GM12878 (cell line): ENCODE results near the gene PGAP3. TPM values are rescaled to one million over a fixed set of nuclear protein-coding genes. Genes with fewer than 3 reads are reported as not detected.

Experiments used
- BACH1 ChIP-seq: fragments of 450-650 bp; IDR thresholded peaks from 2 replicates; pipeline ENCODE4 v1.6.1; 2017; ENCODE audit warnings: mild to moderate bottlenecking, borderline replicate concordance
- BCLAF1 ChIP-seq: fragments of 450-650 bp; IDR thresholded peaks from 2 replicates; pipeline ENCODE4 v1.6.1; 2017; ENCODE audit warnings: antibody characterized with exemption, mild to moderate bottlenecking, moderate library complexity
- CHD1 ChIP-seq: IDR thresholded peaks from 2 replicates; pipeline ENCODE4 v1.6.1; 2012; ENCODE audit warnings: low read depth, low read length, improper control_type of control experiment
- ESRRA ChIP-seq: IDR thresholded peaks from 2 replicates; pipeline ENCODE4 v1.6.1; 2012; ENCODE audit warnings: mild to moderate bottlenecking, low read length, improper control_type of control experiment
- LARP7 ChIP-seq: fragments of 450-650 bp; IDR thresholded peaks from 2 replicates; pipeline ENCODE4 v1.6.1; 2017; ENCODE audit warnings: mild to moderate bottlenecking
- NFXL1 ChIP-seq: fragments of 450-650 bp; IDR thresholded peaks from 2 replicates; pipeline ENCODE4 v1.6.1; 2017; ENCODE audit warnings: antibody characterized with exemption, mild to moderate bottlenecking, borderline replicate concordance
- RELA ChIP-seq: fragments of 450-650 bp; IDR thresholded peaks from 2 replicates; pipeline ENCODE4 v1.8.0; 2014; ENCODE audit warnings: borderline replicate concordance; ENCODE audit not compliant: partially characterized antibody
- polyA plus RNA-seq, 11 experiments: library from polyadenylated mRNA; depleted of rRNA in 4 of 11; unstranded in 6 of 11; stranded (reverse) in 5 of 11; fragments of >200 nt; fragmentation: Nextera tagmentation in 4 of 11; fragmentation: Illumina TruSeq in 1 of 11; extraction: Ambion mirVana in 4 of 11; extraction: Trizol in 1 of 11; gene quantifications; 1 replicate in 1 of 11; 2 replicates in 10 of 11; pipeline versions ENCODE4 v1.2.1 to v1.2.3, GENCODE V29; 2011 to 2016; ENCODE audit warnings: inconsistent platforms in 2 of 11, missing spikeins in 2 of 11, low read depth in 1 of 11
- total RNA-seq, 4 experiments: library from RNA; depleted of rRNA in 3 of 4; stranded (reverse); fragments of >200 nt in 3 of 4; fragmentation: Illumina TruSeq in 1 of 4; extraction: Trizol in 1 of 4; gene quantifications; 2 replicates each; pipeline versions ENCODE4 v1.2.1 to v1.2.3, GENCODE V29; 2013 to 2021
- TF ChIP-seq, protein P1 (sequence below): IDR thresholded peaks from 2 replicates; pipeline ENCODE4 v1.6.1; 2011; ENCODE audit warnings: borderline replicate concordance, low read depth, mild to moderate bottlenecking, moderate library complexity, low read length; ENCODE audit not compliant: insufficient read depth, poor library complexity, severe bottlenecking
- TF ChIP-seq, protein P2 (sequence below): IDR thresholded peaks from 2 replicates; pipeline ENCODE4 v1.6.1; 2012; ENCODE audit warnings: mild to moderate bottlenecking, low read depth, low read length

PGAP3 gene
- total and polyA plus RNA-seq, 10 of the 15 experiments (the other 5 are each of a cell fraction or from before 2014, with no cell fraction given): 0.21 to 10.0 (median 5.3) TPM

GRCh38 chr17:39687546-39688474 lies at the start of gene PGAP3 (continued):
- TF ChIP-seq, protein P1, sequence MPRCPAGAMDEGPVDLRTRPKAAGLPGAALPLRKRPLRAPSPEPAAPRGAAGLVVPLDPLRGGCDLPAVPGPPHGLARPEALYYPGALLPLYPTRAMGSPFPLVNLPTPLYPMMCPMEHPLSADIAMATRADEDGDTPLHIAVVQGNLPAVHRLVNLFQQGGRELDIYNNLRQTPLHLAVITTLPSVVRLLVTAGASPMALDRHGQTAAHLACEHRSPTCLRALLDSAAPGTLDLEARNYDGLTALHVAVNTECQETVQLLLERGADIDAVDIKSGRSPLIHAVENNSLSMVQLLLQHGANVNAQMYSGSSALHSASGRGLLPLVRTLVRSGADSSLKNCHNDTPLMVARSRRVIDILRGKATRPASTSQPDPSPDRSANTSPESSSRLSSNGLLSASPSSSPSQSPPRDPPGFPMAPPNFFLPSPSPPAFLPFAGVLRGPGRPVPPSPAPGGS: no peak
- TF ChIP-seq NFXL1 (no peak), ESRRA (no peak), RELA (no peak), BCLAF1 (no peak), LARP7 (0 out of 2 replicates have a peak, but pooled peaks have one; percentile 47), CHD1 (no peak), BACH1 (peak; percentile 49; the same call in 1 of the 2 replicates)
- TF ChIP-seq, protein P2, sequence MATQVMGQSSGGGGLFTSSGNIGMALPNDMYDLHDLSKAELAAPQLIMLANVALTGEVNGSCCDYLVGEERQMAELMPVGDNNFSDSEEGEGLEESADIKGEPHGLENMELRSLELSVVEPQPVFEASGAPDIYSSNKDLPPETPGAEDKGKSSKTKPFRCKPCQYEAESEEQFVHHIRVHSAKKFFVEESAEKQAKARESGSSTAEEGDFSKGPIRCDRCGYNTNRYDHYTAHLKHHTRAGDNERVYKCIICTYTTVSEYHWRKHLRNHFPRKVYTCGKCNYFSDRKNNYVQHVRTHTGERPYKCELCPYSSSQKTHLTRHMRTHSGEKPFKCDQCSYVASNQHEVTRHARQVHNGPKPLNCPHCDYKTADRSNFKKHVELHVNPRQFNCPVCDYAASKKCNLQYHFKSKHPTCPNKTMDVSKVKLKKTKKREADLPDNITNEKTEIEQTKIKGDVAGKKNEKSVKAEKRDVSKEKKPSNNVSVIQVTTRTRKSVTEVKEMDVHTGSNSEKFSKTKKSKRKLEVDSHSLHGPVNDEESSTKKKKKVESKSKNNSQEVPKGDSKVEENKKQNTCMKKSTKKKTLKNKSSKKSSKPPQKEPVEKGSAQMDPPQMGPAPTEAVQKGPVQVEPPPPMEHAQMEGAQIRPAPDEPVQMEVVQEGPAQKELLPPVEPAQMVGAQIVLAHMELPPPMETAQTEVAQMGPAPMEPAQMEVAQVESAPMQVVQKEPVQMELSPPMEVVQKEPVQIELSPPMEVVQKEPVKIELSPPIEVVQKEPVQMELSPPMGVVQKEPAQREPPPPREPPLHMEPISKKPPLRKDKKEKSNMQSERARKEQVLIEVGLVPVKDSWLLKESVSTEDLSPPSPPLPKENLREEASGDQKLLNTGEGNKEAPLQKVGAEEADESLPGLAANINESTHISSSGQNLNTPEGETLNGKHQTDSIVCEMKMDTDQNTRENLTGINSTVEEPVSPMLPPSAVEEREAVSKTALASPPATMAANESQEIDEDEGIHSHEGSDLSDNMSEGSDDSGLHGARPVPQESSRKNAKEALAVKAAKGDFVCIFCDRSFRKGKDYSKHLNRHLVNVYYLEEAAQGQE: no peak
